ENCODE measurements around the gene GPR31.
"Not testable (repeated sequence)": the region's sequence is repeated elsewhere in the genome, so short reads cannot be mapped to it uniquely, and the experiment has no call there.

GRCh38 chr6:167202613-167203012 lies 44.8 kb upstream of the GPR31 start:
- not testable (repeated sequence) for TF ChIP-seq CTCF (IDR thresholded peaks at IDR 0.05); CREB1 (CRISPR knock-in tag; IDR thresholded peaks at IDR 0.05); E2F4 (CRISPR knock-in tag; IDR thresholded peaks at IDR 0.05; ENCODE audit: borderline replicate concordance, low read depth); ZSCAN18 (CRISPR knock-in tag; IDR thresholded peaks at IDR 0.05); NFATC4 (CRISPR knock-in tag; IDR thresholded peaks at IDR 0.05)
